Activated naive CD4-positive, alpha-beta T cell treated with anti-CD3 and anti-CD28 coated beads, Interleukin-2, amount 50 U/mL, for 24 hours (primary cell): ENCODE measurements around the gene ICA1.

ENCODE experiments used
- H3K27ac Mint-ChIP-seq: one replicate; pipeline ENCODE4 v1.8.0; 2021; ENCODE audit warnings: mild to moderate bottlenecking, mixed read lengths
- H3K27me3 Mint-ChIP-seq: one replicate; pipeline ENCODE4 v1.8.0; 2021; ENCODE audit warnings: mixed read lengths
- H3K36me3 Mint-ChIP-seq: one replicate; pipeline ENCODE4 v1.8.0; 2021; ENCODE audit warnings: mixed read lengths
- H3K4me1 Mint-ChIP-seq: one replicate; pipeline ENCODE4 v1.8.0; 2021; ENCODE audit warnings: mixed read lengths
- H3K4me3 Mint-ChIP-seq: one replicate; pipeline ENCODE4 v1.8.0; 2021; ENCODE audit warnings: mild to moderate bottlenecking, mixed read lengths
- H3K9me3 Mint-ChIP-seq: one replicate; pipeline ENCODE4 v1.8.0; 2021; ENCODE audit warnings: mixed read lengths

Gene ICA1

GRCh38 chr7:8129318-8129659, 132.7 kb downstream of the ICA1 start:
- Mint-ChIP-seq H3K27ac (peak overlapping the region; percentile 18), H3K27me3 (no peaks in the 10 kb centered on the region), H3K4me1 (peaks cover 98% of the 10 kb centered on the region), H3K9me3 (no peaks in the 10 kb centered on the region), H3K4me3 (peak overlapping the region; percentile 63), H3K36me3 (no peaks in the 10 kb centered on the region)

GRCh38 chr7:8128449-8129317, 133.3 kb downstream of the ICA1 start:
- Mint-ChIP-seq H3K9me3 (no peaks in the 10 kb centered on the region), H3K27ac (peak overlapping the region; percentile 57), H3K36me3 (no peaks in the 10 kb centered on the region), H3K4me1 (peaks cover 94% of the 10 kb centered on the region), H3K4me3 (no peak overlapping the region), H3K27me3 (no peaks in the 10 kb centered on the region)

GRCh38 chr7:8126601-8127167, 135.3 kb downstream of the ICA1 start:
- peaks cover 84% of the 10 kb centered on the region for H3K4me1 Mint-ChIP-seq
- H3K4me3 Mint-ChIP-seq: peak overlapping the region; percentile 85
- H3K27me3 Mint-ChIP-seq: no peaks in the 10 kb centered on the region
- H3K27ac Mint-ChIP-seq: peak overlapping the region; percentile 96
- H3K9me3 Mint-ChIP-seq: no peaks in the 10 kb centered on the region
- H3K36me3 Mint-ChIP-seq: no peaks in the 10 kb centered on the region

GRCh38 chr7:8125680-8126444, 136.1 kb downstream of the ICA1 start:
- H3K27me3 Mint-ChIP-seq: no peaks in the 10 kb centered on the region
- peak overlapping the region; percentile 85 for H3K4me3 Mint-ChIP-seq
- no peaks in the 10 kb centered on the region for H3K9me3 Mint-ChIP-seq
- peak overlapping the region; percentile 96 for H3K27ac Mint-ChIP-seq
- no peaks in the 10 kb centered on the region for H3K36me3 Mint-ChIP-seq
- H3K4me1 Mint-ChIP-seq: peaks cover 83% of the 10 kb centered on the region

GRCh38 chr7:8121243-8121642, 140.7 kb downstream of the ICA1 start:
- Mint-ChIP-seq H3K27me3 (no peaks in the 10 kb centered on the region), H3K36me3 (no peaks in the 10 kb centered on the region), H3K9me3 (peaks cover 7% of the 10 kb centered on the region), H3K4me3 (no peak overlapping the region), H3K4me1 (peaks cover 49% of the 10 kb centered on the region), H3K27ac (no peak overlapping the region)

GRCh38 chr7:8120390-8121058, 141.4 kb downstream of the ICA1 start:
- H3K36me3 Mint-ChIP-seq: no peaks in the 10 kb centered on the region
- peaks cover 7% of the 10 kb centered on the region for H3K9me3 Mint-ChIP-seq
- H3K4me1 Mint-ChIP-seq: peaks cover 49% of the 10 kb centered on the region
- H3K27me3 Mint-ChIP-seq: no peaks in the 10 kb centered on the region
- no peak overlapping the region for H3K27ac Mint-ChIP-seq
- H3K4me3 Mint-ChIP-seq: no peak overlapping the region

- no peaks in the 10 kb centered on the region for H3K27me3 Mint-ChIP-seq
- H3K4me1 Mint-ChIP-seq: peaks cover 49% of the 10 kb centered on the region
- no peak overlapping the region for H3K27ac Mint-ChIP-seq
- H3K9me3 Mint-ChIP-seq: peaks cover 7% of the 10 kb centered on the region
- H3K4me3 Mint-ChIP-seq: no peak overlapping the region
- H3K36me3 Mint-ChIP-seq: peaks cover 1% of the 10 kb centered on the region
These were observed 142.7 kb downstream of the ICA1 start for GRCh38 chr7:8119262-8119661.

- peak overlapping the region; percentile 57 for H3K27ac Mint-ChIP-seq
- peaks cover 7% of the 10 kb centered on the region for H3K9me3 Mint-ChIP-seq
- no peak overlapping the region for H3K4me3 Mint-ChIP-seq
- H3K27me3 Mint-ChIP-seq: no peaks in the 10 kb centered on the region
- peaks cover 54% of the 10 kb centered on the region for H3K4me1 Mint-ChIP-seq
- peaks cover 1% of the 10 kb centered on the region for H3K36me3 Mint-ChIP-seq
These were observed 144.8 kb downstream of the ICA1 start for GRCh38 chr7:8117195-8117594.

- Mint-ChIP-seq H3K27ac (peak overlapping the region; percentile 23), H3K9me3 (peaks cover 7% of the 10 kb centered on the region), H3K4me3 (no peak overlapping the region), H3K36me3 (peaks cover 1% of the 10 kb centered on the region), H3K4me1 (peaks cover 42% of the 10 kb centered on the region), H3K27me3 (no peaks in the 10 kb centered on the region)
These were observed 146.2 kb downstream of the ICA1 start for GRCh38 chr7:8115547-8116402.

GRCh38 chr7:8114175-8114574, 147.8 kb downstream of the ICA1 start:
- Mint-ChIP-seq H3K9me3 (peaks cover 7% of the 10 kb centered on the region), H3K4me1 (peaks cover 42% of the 10 kb centered on the region), H3K27me3 (no peaks in the 10 kb centered on the region), H3K4me3 (no peak overlapping the region), H3K36me3 (peaks cover 1% of the 10 kb centered on the region), H3K27ac (peak overlapping the region; percentile 44)

GRCh38 chr7:8113184-8113583, 148.8 kb downstream of the ICA1 start:
- Mint-ChIP-seq H3K4me1 (peaks cover 42% of the 10 kb centered on the region), H3K27ac (no peak overlapping the region), H3K4me3 (no peak overlapping the region)

GRCh38 chr7:8112685-8113084, 149.3 kb downstream of the ICA1 start:
- peaks cover 2% of the 10 kb centered on the region for H3K36me3 Mint-ChIP-seq
- no peak overlapping the region for H3K27ac Mint-ChIP-seq
- H3K27me3 Mint-ChIP-seq: no peaks in the 10 kb centered on the region
- peaks cover 7% of the 10 kb centered on the region for H3K9me3 Mint-ChIP-seq
- peaks cover 42% of the 10 kb centered on the region for H3K4me1 Mint-ChIP-seq
- no peak overlapping the region for H3K4me3 Mint-ChIP-seq

More at GRCh38 chr7:8113184-8113583, 148.8 kb downstream of the ICA1 start:
- Mint-ChIP-seq H3K9me3 (peaks cover 7% of the 10 kb centered on the region), H3K27me3 (no peaks in the 10 kb centered on the region), H3K36me3 (peaks cover 1% of the 10 kb centered on the region)

GRCh38 chr7:8111282-8111960, 150.5 kb downstream of the ICA1 start:
- no peaks in the 10 kb centered on the region for H3K27me3 Mint-ChIP-seq
- peaks cover 37% of the 10 kb centered on the region for H3K4me1 Mint-ChIP-seq
- no peak overlapping the region for H3K4me3 Mint-ChIP-seq
- H3K9me3 Mint-ChIP-seq: no peaks in the 10 kb centered on the region
- H3K27ac Mint-ChIP-seq: no peak overlapping the region
- H3K36me3 Mint-ChIP-seq: peaks cover 3% of the 10 kb centered on the region
